ENCODE measurements around the gene TYRO3. TPM values are rescaled to one million over a fixed set of nuclear protein-coding genes. Genes with fewer than 3 reads are reported as not detected.
A peak's percentile ranks its signal among the peaks of the same experiment; 100 is the strongest.

The TYRO3 gene
- total and polyA plus RNA-seq, 2 of the 13 experiments (the other 11 are each of a cell fraction or from before 2014, with no cell fraction given) = 24.0 to 43.6 TPM

DNA sequence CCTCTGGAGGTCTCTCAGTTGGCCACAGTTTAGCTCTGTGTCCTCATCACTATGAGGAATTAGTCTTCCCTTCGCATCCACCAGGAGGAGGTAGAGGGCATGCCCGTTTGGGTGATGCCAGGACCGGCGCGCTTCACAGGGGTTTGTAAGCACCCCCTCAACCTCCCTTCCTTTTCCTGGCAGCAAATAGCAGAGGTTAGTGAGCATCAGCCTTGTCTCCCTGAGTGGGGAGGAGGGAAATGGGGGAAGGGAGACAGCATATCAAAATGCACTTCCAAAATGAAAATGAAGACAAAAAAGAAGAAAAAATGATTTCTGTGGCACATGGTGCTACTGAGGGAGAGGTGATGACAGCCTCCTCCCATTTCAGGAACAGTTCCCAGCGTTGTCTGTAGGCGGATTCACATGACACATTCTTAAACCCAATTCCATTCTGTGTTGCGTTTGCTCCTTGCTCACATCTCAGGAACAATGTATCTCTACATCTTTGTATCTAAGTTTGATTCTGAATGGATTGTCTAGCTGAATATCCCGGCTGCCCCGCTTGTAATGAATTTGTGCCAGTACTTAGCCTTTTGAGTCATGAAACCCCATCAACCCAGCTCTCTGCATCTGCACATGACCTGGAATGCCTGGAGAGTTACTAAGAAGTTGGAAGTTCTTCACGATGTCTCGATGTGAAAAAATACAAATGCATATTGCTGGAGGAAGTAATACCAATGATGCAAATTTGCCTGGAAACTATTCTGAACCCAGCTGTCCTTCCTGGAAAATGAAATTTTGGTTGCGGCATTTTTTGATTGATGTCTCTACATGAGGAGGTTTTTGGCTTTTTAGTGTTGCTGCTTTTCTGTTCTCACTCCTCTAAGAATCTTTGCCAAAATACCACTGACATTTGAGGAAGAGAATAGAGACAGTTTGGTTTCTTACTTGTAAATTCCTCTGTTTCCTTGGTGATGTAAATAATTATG is 45.2 kb downstream of the TYRO3 start (continued):
- TF ChIP-seq RXRB (CRISPR knock-in tag; IDR thresholded peaks at IDR 0.05; ENCODE audit: borderline replicate concordance) = peak; percentile 29; the same call in 1 of the 2 replicates
- TF ChIP-seq CBX2 (IDR thresholded peaks at IDR 0.05; ENCODE audit: low read depth, low read length) = no peak
- no peak for TF ChIP-seq CBX2 (CRISPR knock-in tag; IDR thresholded peaks at IDR 0.05; ENCODE audit: low read depth)
- TF ChIP-seq HMGA1 (CRISPR knock-in tag; conservative IDR thresholded peaks at IDR 0.05) = no peak
- TF ChIP-seq AGO2 (optimal IDR thresholded peaks at IDR 0.05; ENCODE audit: low read depth, low read length) = no peak
- TF ChIP-seq SMYD3 (CRISPR knock-in tag; IDR thresholded peaks at IDR 0.05) = no peak
- TF ChIP-seq XRCC5 (optimal IDR thresholded peaks at IDR 0.05; ENCODE audit: low read length) = peak; percentile 71
- TF ChIP-seq ZNF546 (CRISPR knock-in tag; conservative IDR thresholded peaks at IDR 0.05) = no peak
- TF ChIP-seq, protein P1, sequence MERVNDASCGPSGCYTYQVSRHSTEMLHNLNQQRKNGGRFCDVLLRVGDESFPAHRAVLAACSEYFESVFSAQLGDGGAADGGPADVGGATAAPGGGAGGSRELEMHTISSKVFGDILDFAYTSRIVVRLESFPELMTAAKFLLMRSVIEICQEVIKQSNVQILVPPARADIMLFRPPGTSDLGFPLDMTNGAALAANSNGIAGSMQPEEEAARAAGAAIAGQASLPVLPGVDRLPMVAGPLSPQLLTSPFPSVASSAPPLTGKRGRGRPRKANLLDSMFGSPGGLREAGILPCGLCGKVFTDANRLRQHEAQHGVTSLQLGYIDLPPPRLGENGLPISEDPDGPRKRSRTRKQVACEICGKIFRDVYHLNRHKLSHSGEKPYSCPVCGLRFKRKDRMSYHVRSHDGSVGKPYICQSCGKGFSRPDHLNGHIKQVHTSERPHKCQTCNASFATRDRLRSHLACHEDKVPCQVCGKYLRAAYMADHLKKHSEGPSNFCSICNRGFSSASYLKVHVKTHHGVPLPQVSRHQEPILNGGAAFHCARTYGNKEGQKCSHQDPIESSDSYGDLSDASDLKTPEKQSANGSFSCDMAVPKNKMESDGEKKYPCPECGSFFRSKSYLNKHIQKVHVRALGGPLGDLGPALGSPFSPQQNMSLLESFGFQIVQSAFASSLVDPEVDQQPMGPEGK (CRISPR knock-in tag; IDR thresholded peaks at IDR 0.05) = peak; percentile 37; the same call in 1 of the 2 replicates
- 0 out of 2 replicates have a peak, but pooled peaks have one; percentile 30 for TF ChIP-seq KAT8 (CRISPR knock-in tag; IDR thresholded peaks at IDR 0.05)
- TF ChIP-seq FOXC1 (CRISPR knock-in tag; IDR thresholded peaks at IDR 0.05; ENCODE audit: borderline replicate concordance) = 0 out of 2 replicates have a peak, but pooled peaks have one; percentile 23
- no peak for TF ChIP-seq STAT5B (CRISPR knock-in tag; IDR thresholded peaks at IDR 0.05)
- TF ChIP-seq HDAC2 (CRISPR knock-in tag; IDR thresholded peaks at IDR 0.05) = peak; percentile 33; the same call in 1 of the 2 replicates
- TF ChIP-seq, protein P2, sequence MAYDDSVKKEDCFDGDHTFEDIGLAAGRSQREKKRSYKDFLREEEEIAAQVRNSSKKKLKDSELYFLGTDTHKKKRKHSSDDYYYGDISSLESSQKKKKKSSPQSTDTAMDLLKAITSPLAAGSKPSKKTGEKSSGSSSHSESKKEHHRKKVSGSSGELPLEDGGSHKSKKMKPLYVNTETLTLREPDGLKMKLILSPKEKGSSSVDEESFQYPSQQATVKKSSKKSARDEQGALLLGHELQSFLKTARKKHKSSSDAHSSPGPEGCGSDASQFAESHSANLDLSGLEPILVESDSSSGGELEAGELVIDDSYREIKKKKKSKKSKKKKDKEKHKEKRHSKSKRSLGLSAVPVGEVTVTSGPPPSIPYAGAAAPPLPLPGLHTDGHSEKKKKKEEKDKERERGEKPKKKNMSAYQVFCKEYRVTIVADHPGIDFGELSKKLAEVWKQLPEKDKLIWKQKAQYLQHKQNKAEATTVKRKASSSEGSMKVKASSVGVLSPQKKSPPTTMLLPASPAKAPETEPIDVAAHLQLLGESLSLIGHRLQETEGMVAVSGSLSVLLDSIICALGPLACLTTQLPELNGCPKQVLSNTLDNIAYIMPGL (CRISPR knock-in tag; IDR thresholded peaks at IDR 0.05; ENCODE audit: borderline replicate concordance in 1 of 2, low read depth in 1 of 2) = peak; percentile 30 to 65; a peak in 1 of 4 replicates
- TF ChIP-seq, protein P3, sequence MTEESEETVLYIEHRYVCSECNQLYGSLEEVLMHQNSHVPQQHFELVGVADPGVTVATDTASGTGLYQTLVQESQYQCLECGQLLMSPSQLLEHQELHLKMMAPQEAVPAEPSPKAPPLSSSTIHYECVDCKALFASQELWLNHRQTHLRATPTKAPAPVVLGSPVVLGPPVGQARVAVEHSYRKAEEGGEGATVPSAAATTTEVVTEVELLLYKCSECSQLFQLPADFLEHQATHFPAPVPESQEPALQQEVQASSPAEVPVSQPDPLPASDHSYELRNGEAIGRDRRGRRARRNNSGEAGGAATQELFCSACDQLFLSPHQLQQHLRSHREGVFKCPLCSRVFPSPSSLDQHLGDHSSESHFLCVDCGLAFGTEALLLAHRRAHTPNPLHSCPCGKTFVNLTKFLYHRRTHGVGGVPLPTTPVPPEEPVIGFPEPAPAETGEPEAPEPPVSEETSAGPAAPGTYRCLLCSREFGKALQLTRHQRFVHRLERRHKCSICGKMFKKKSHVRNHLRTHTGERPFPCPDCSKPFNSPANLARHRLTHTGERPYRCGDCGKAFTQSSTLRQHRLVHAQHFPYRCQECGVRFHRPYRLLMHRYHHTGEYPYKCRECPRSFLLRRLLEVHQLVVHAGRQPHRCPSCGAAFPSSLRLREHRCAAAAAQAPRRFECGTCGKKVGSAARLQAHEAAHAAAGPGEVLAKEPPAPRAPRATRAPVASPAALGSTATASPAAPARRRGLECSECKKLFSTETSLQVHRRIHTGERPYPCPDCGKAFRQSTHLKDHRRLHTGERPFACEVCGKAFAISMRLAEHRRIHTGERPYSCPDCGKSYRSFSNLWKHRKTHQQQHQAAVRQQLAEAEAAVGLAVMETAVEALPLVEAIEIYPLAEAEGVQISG (CRISPR knock-in tag; IDR thresholded peaks at IDR 0.05) = peak; percentile 84
- TF ChIP-seq ZMYM4 (CRISPR knock-in tag; IDR thresholded peaks at IDR 0.05) = peak; percentile 42; the same call in 1 of the 2 replicates

Data from HepG2 (cell line).